ENCODE data around the gene PCDHA1. TPM values are rescaled to one million over a fixed set of nuclear protein-coding genes. Genes with fewer than 3 reads are reported as not detected.

Gene PCDHA1
- total RNA-seq, 2 donors from 2014 or later = 0.13 TPM; not detected in 1

GRCh38 chr5:141040093-141040770, 254.3 kb downstream of the PCDHA1 start:
- no peak overlapping the region for H3K27ac ChIP-seq
- peak overlapping the region; percentile 6 for H3K4me3 ChIP-seq
- no peaks in the 10 kb centered on the region for H3K36me3 ChIP-seq
- H3K9ac ChIP-seq (ENCODE audit: low read depth in 2 of 2, low read length in 2 of 2) = no peak overlapping the region
- TF ChIP-seq CTCF (IDR thresholded peaks at IDR 0.05) = no peak
- no peaks in the 10 kb centered on the region for H3K27me3 ChIP-seq
- H3K4me1 ChIP-seq = no peaks in the 10 kb centered on the region
- no peaks in the 10 kb centered on the region for H3K9me3 ChIP-seq
- intact Hi-C loops (cut with DNase I) = no loop called here
- DNase-seq = no peak

GRCh38 chr5:141040771-141041426, 255.0 kb downstream of the PCDHA1 start:
- peak overlapping the region; percentile 6 for H3K4me3 ChIP-seq
- H3K9me3 ChIP-seq = no peaks in the 10 kb centered on the region
- peak; percentile 48 for TF ChIP-seq CTCF (IDR thresholded peaks at IDR 0.05)
- no peaks in the 10 kb centered on the region for H3K4me1 ChIP-seq
- H3K36me3 ChIP-seq = no peaks in the 10 kb centered on the region
- no peak overlapping the region for H3K9ac ChIP-seq (ENCODE audit: low read depth in 2 of 2, low read length in 2 of 2)
- intact Hi-C loops (cut with DNase I) = no loop called here
- H3K27me3 ChIP-seq = no peaks in the 10 kb centered on the region
- DNase-seq = peak; percentile 80
- H3K27ac ChIP-seq = no peak overlapping the region

- TF ChIP-seq CTCF (IDR thresholded peaks at IDR 0.05) = no peak
- no peaks in the 10 kb centered on the region for H3K27me3 ChIP-seq
- no peak overlapping the region for H3K4me3 ChIP-seq
- H3K4me1 ChIP-seq = no peaks in the 10 kb centered on the region
- H3K9me3 ChIP-seq = no peaks in the 10 kb centered on the region
- no peaks in the 10 kb centered on the region for H3K36me3 ChIP-seq
- H3K27ac ChIP-seq = no peak overlapping the region
- DNase-seq = no peak
- no peak overlapping the region for H3K9ac ChIP-seq (ENCODE audit: low read depth in 2 of 2, low read length in 2 of 2)
- intact Hi-C loops (cut with DNase I) = no loop called here
Measured at GRCh38 chr5:141041427-141041785, 255.5 kb downstream of the PCDHA1 start.

- Histone ChIP-seq H3K27ac (no peak overlapping the region), H3K27me3 (no peaks in the 10 kb centered on the region), H3K9ac (ENCODE audit: low read depth in 2 of 2, low read length in 2 of 2) (no peak overlapping the region), H3K4me1 (no peaks in the 10 kb centered on the region), H3K36me3 (no peaks in the 10 kb centered on the region), H3K4me3 (no peak overlapping the region), H3K9me3 (no peaks in the 10 kb centered on the region)
- no peak for DNase-seq
- TF ChIP-seq CTCF (IDR thresholded peaks at IDR 0.05) = no peak
- intact Hi-C loops (cut with DNase I) = no loop called here
Measured at GRCh38 chr5:141042555-141042954, 256.6 kb downstream of the PCDHA1 start.

GRCh38 chr5:141050622-141051520, 264.9 kb downstream of the PCDHA1 start, which contains the start of gene PCDHB1:
TSS of gene PCDHB1 (plus strand) at chr5:141051374. CDS start at chr5:141051471, 97 bp downstream.
- Histone ChIP-seq H3K4me3 (no peak within 1 kb of the TSS), H3K4me1 (no peaks in the 10 kb centered on the region), H3K9me3 (no peaks in the 10 kb centered on the region), H3K27me3 (no peaks in the 10 kb centered on the region), H3K36me3 (no peaks in the 10 kb centered on the region), H3K9ac (ENCODE audit: low read depth in 2 of 2, low read length in 2 of 2) (no peak within 1 kb of the TSS), H3K27ac (no peak within 1 kb of the TSS)
- TF ChIP-seq CTCF (IDR thresholded peaks at IDR 0.05) = no peak
- intact Hi-C loops (cut with DNase I) = no loop called here
- DNase-seq = no peak

All from colonic mucosa (tissue), 4 donors.